Measurements from ENCODE around the gene ADK. TPM values are rescaled to one million over a fixed set of nuclear protein-coding genes. Genes with fewer than 3 reads are reported as not detected.

The ADK gene
- total RNA-seq, 2 experiments from 2014 or later: 26.4 to 31.1 TPM

GRCh38 chr10:74164716-74165529 lies 13.9 kb downstream of the ADK start:
- Histone ChIP-seq H3K9me2 (ENCODE audit: insufficient read depth, low read length) (no peaks in the 10 kb centered on the region), H3K4me2 (ENCODE audit: low read length) (no peak overlapping the region), H3K79me2 (ENCODE audit: insufficient read depth, low read depth, low read length) (peaks cover 16% of the 10 kb centered on the region; the same call in 1 of the 2 replicates), H4K20me1 (ENCODE audit: insufficient read depth, low read length) (peaks cover 8% of the 10 kb centered on the region), H2AFZ (ENCODE audit: low read length) (no peak overlapping the region), H3K4me3 (ENCODE audit: low read depth, low read length, poor library complexity, severe bottlenecking) (no peak overlapping the region), H3K9me3 (ENCODE audit: low read length) (no peaks in the 10 kb centered on the region), H3K4me1 (ENCODE audit: insufficient read depth, low read length, poor library complexity, severe bottlenecking) (peaks cover 50% of the 10 kb centered on the region), H3K36me3 (ENCODE audit: insufficient read depth, low read length) (no peaks in the 10 kb centered on the region; the same call in 1 of the 2 replicates), H3K27ac (ENCODE audit: low read depth, low read length, poor library complexity, severe bottlenecking) (no peak overlapping the region)
- intact Hi-C loops (cut with micrococcal nuclease; ENCODE audit: unreplicated experiment): no loop called here
- DNase-seq (ENCODE audit: low spot score): no peak
- BruUV-seq (replicated peaks): no TSS peak
- ChIA-PET CTCF (ENCODE audit: unreplicated experiment) (no interaction called here), POLR2A (interaction anchor here (0.6 to 4.0 kb wide), 4 partner anchors 12 to 83 kb away, joined by 3 to 25 read pairs (median 10); partner anchors contain the start of gene ADK)
- no peak for TF ChIP-seq CTCF (conservative IDR thresholded peaks at IDR 0.05; ENCODE audit: low read length)
- no peak for TF ChIP-seq EZH2phosphoT487 (IDR thresholded peaks at IDR 0.05; ENCODE audit: borderline replicate concordance, low read depth, low read length)

- Histone ChIP-seq H3K4me1 (ENCODE audit: insufficient read depth, low read length, poor library complexity, severe bottlenecking) (peaks cover 50% of the 10 kb centered on the region), H4K20me1 (ENCODE audit: insufficient read depth, low read length) (peaks cover 8% of the 10 kb centered on the region), H3K79me2 (ENCODE audit: insufficient read depth, low read depth, low read length) (peaks cover 16% of the 10 kb centered on the region; the same call in 1 of the 2 replicates), H3K9me3 (ENCODE audit: low read length) (no peaks in the 10 kb centered on the region), H2AFZ (ENCODE audit: low read length) (no peak overlapping the region), H3K9me2 (ENCODE audit: insufficient read depth, low read length) (no peaks in the 10 kb centered on the region), H3K27ac (ENCODE audit: low read depth, low read length, poor library complexity, severe bottlenecking) (no peak overlapping the region), H3K4me2 (ENCODE audit: low read length) (no peak overlapping the region), H3K36me3 (ENCODE audit: insufficient read depth, low read length) (no peaks in the 10 kb centered on the region), H3K4me3 (ENCODE audit: low read depth, low read length, poor library complexity, severe bottlenecking) (no peak overlapping the region)
- no peak for TF ChIP-seq CTCF (conservative IDR thresholded peaks at IDR 0.05; ENCODE audit: low read length)
- no peak for TF ChIP-seq EZH2phosphoT487 (IDR thresholded peaks at IDR 0.05; ENCODE audit: borderline replicate concordance, low read depth, low read length)
- intact Hi-C loops (cut with micrococcal nuclease; ENCODE audit: unreplicated experiment): no loop called here
- no TSS peak for BruUV-seq (replicated peaks)
- no peak for DNase-seq (ENCODE audit: low spot score)
- POLR2A ChIA-PET: interaction anchor here (0.6 to 4.0 kb wide), 4 partner anchors 12 to 83 kb away, joined by 3 to 25 read pairs (median 10); partner anchors contain the start of gene ADK
- CTCF ChIA-PET (ENCODE audit: unreplicated experiment): no interaction called here
These were observed 14.5 kb downstream of the ADK start for GRCh38 chr10:74165530-74165901.

- DNase-seq (ENCODE audit: low spot score): no peak
- TF ChIP-seq CTCF (conservative IDR thresholded peaks at IDR 0.05; ENCODE audit: low read length) (no peak), EZH2phosphoT487 (IDR thresholded peaks at IDR 0.05; ENCODE audit: borderline replicate concordance, low read depth, low read length) (no peak)
- Histone ChIP-seq H2AFZ (ENCODE audit: low read length) (no peak overlapping the region), H3K4me2 (ENCODE audit: low read length) (peak overlapping the region; percentile 64), H3K9me2 (ENCODE audit: insufficient read depth, low read length) (no peaks in the 10 kb centered on the region), H3K27ac (ENCODE audit: low read depth, low read length, poor library complexity, severe bottlenecking) (no peak overlapping the region), H3K79me2 (ENCODE audit: insufficient read depth, low read depth, low read length) (peaks cover 16% of the 10 kb centered on the region; the same call in 1 of the 2 replicates), H3K4me3 (ENCODE audit: low read depth, low read length, poor library complexity, severe bottlenecking) (no peak overlapping the region), H3K4me1 (ENCODE audit: insufficient read depth, low read length, poor library complexity, severe bottlenecking) (peaks cover 50% of the 10 kb centered on the region), H3K36me3 (ENCODE audit: insufficient read depth, low read length) (no peaks in the 10 kb centered on the region), H4K20me1 (ENCODE audit: insufficient read depth, low read length) (peaks cover 8% of the 10 kb centered on the region; the same call in 1 of the 2 replicates), H3K9me3 (ENCODE audit: low read length) (no peaks in the 10 kb centered on the region)
- ChIA-PET POLR2A (interaction anchor here (0.5 to 4.0 kb wide), 8 partner anchors 10 to 265 kb away, joined by 3 to 25 read pairs (median 6); partner anchors contain the start of genes ADK and AP3M1), CTCF (ENCODE audit: unreplicated experiment) (interaction anchor here (1.3 kb wide), 1 partner anchor 17 kb away, joined by 3 read pairs; the partner anchor contains the start of genes ADK and AP3M1)
- intact Hi-C loops (cut with micrococcal nuclease; ENCODE audit: unreplicated experiment): no loop called here
- no TSS peak for BruUV-seq (replicated peaks)
These were observed 16.4 kb downstream of the ADK start for GRCh38 chr10:74167443-74167842.

All from OCI-LY7 (cell line).